CD4-positive, alpha-beta memory T cell (primary cell): ENCODE measurements around the gene GSTCD. TPM values are rescaled to one million over a fixed set of nuclear protein-coding genes. Genes with fewer than 3 reads are reported as not detected.

Experiments
- CTCF ChIA-PET: fragments of 350-600 bp; sonication (Branson Sonifier 250); formaldehyde crosslinking; loops from one replicate; lab custom pipeline; 2021; ENCODE audit warnings: inconsistent platforms; ENCODE audit not compliant: partially characterized antibody; lab: Charles Lee
- POLR2A ChIA-PET: fragments of 350-600 bp; sonication (Branson Sonifier 250); formaldehyde crosslinking; loops from one replicate; lab custom pipeline; 2021; ENCODE audit not compliant: partially characterized antibody; lab: Charles Lee
- DNase-seq, 5 donors: peaks; one replicate each; pipeline versions ENCODE4 v3.0.0 to v3.0.0-alpha.2; 2020 to 2022; ENCODE audit warnings: mixed read lengths in 1 of 5
- H3K27ac ChIP-seq: one replicate; pipeline ENCODE4 v1.7.0; 2013; ENCODE audit warnings: low read depth, low read length
- H3K27me3 ChIP-seq: 2 replicates; pipeline ENCODE4 v1.7.0; 2013; ENCODE audit warnings: mild to moderate bottlenecking, low read length, moderate library complexity; ENCODE audit not compliant: insufficient read depth
- H3K36me3 ChIP-seq: 2 replicates; pipeline ENCODE4 v1.7.0; 2013; ENCODE audit warnings: mild to moderate bottlenecking, low read length, moderate library complexity; ENCODE audit not compliant: insufficient read depth
- H3K4me1 ChIP-seq: 2 replicates; pipeline ENCODE4 v1.7.0; 2013; ENCODE audit warnings: mild to moderate bottlenecking, low read length, moderate library complexity; ENCODE audit not compliant: insufficient read depth
- H3K4me3 ChIP-seq, 2 donors: one replicate each; pipeline ENCODE4 v1.7.0; 2013; ENCODE audit warnings: low read length in 2 of 2, mild to moderate bottlenecking in 1 of 2
- H3K9me3 ChIP-seq, 2 donors: one replicate each; pipeline ENCODE4 v1.7.0; 2013; ENCODE audit warnings: low read length in 2 of 2, control low read depth in 1 of 2; ENCODE audit not compliant: control insufficient read depth in 1 of 2
- H3K27ac Mint-ChIP-seq, 7 donors: one replicate each; pipeline ENCODE4 v1.8.0; 2020 to 2021; ENCODE audit warnings: mixed read lengths in 7 of 7, mild to moderate bottlenecking in 6 of 7, inconsistent platforms in 3 of 7, moderate library complexity in 3 of 7
- H3K27me3 Mint-ChIP-seq, 2 donors: one replicate each; pipeline ENCODE4 v1.8.0; 2020 to 2021; ENCODE audit warnings: mixed read lengths in 2 of 2
- H3K36me3 Mint-ChIP-seq, 2 donors: one replicate each; pipeline ENCODE4 v1.8.0; 2020 to 2021; ENCODE audit warnings: mixed read lengths in 2 of 2, inconsistent platforms in 1 of 2, mild to moderate bottlenecking in 1 of 2
- H3K4me1 Mint-ChIP-seq, 4 donors: one replicate each; pipeline ENCODE4 v1.8.0; 2020 to 2021; ENCODE audit warnings: mixed read lengths in 4 of 4, mild to moderate bottlenecking in 1 of 4
- H3K4me3 Mint-ChIP-seq, 8 donors: one replicate each; pipeline ENCODE4 v1.8.0; 2020 to 2021; ENCODE audit warnings: mixed read lengths in 8 of 8, mild to moderate bottlenecking in 7 of 8, moderate library complexity in 6 of 8, inconsistent platforms in 3 of 8
- H3K9me3 Mint-ChIP-seq, 8 donors: one replicate each; pipeline ENCODE4 v1.8.0; 2020 to 2021; ENCODE audit warnings: mixed read lengths in 8 of 8, mild to moderate bottlenecking in 5 of 8, inconsistent platforms in 3 of 8, moderate library complexity in 1 of 8
- intact Hi-C: fragments of 100-400 bp; cut with micrococcal nuclease; formaldehyde crosslinking; loops from one replicate; pipeline ENCODE4 v1.15.1; 2023
- polyA plus RNA-seq, 2 donors: library from polyadenylated mRNA; unstranded; fragments of 300-500 nt; fragmentation: Illumina TruSeq; gene quantifications; one replicate each; pipeline ENCODE4 v1.2.3, GENCODE V29; 2021
- total RNA-seq, 2 experiments: library from RNA; stranded (reverse); gene quantifications; one replicate each; pipeline ENCODE4 v1.2.3, GENCODE V29; 2021

Gene GSTCD
- total and polyA plus RNA-seq, 4 experiments from 2014 or later, result 0.64 to 5.0 (median 3.8) TPM

DNA sequence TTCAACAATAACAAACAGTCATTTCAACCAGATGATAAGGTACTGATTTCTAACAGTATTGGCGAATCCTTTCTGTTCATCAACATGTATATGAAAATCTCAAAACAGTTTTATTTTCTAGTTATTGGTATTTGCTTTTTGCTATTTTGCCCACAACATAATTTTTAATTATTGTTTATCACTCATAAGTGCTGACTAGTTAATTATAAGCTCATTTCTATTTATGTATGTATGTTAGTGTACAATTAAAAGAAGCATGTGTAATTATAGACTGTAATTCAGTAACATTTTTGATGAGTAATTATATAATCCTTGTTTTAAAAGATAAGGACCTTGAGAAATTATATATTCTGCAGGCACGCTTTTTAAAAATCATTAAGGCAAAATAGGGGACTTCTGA, 119.5 kb downstream of the GSTCD start:
- H3K4me1 ChIP-seq, result no peaks in the 10 kb centered on the region
- ChIA-PET POLR2A (no interaction called here), CTCF (no interaction called here)
- no peaks in the 10 kb centered on the region for H3K27me3 Mint-ChIP-seq
- no peaks in the 10 kb centered on the region for H3K36me3 ChIP-seq
- DNase-seq, result no peak
- H3K27ac ChIP-seq, result no peak overlapping the region
- H3K4me3 Mint-ChIP-seq, result no peak overlapping the region
- H3K9me3 ChIP-seq, result no peaks in the 10 kb centered on the region
- intact Hi-C loops, result no loop called here
- H3K4me1 Mint-ChIP-seq, result no peaks in the 10 kb centered on the region
- H3K27ac Mint-ChIP-seq, result no peak overlapping the region
- peaks cover 0 to 3% (median 0%) of the 10 kb centered on the region in 8 donors for H3K9me3 Mint-ChIP-seq
- H3K36me3 Mint-ChIP-seq, result peaks cover 9 to 36% of the 10 kb centered on the region in 2 donors
- H3K4me3 ChIP-seq, result no peak overlapping the region
- H3K27me3 ChIP-seq, result no peaks in the 10 kb centered on the region

DNA sequence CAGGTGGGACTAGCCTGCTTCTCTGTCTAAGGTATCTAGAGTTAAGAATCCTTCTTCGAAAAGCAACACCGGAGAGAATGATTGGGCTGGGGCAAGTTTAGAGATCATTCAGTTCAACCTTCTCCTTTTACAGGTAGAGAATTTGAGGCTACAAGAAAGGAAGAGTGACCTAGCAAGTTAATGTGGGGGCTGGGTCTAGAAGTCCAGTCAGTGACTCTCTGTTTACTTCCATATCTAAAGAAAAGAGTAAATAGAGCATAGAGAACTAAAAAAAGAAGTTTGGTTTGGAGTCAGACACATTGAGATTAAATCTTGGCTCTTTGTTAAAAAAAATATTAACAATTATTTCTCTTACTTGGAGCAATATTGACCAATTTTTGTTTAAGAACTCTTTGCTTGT, 122.6 kb downstream of the GSTCD start:
- intact Hi-C loops, result no loop called here
- Mint-ChIP-seq H3K4me3 (no peak overlapping the region), H3K9me3 (peaks cover 0 to 3% (median 0%) of the 10 kb centered on the region in 8 donors), H3K36me3 (peaks cover 7 to 36% of the 10 kb centered on the region in 2 donors), H3K27me3 (no peaks in the 10 kb centered on the region), H3K27ac (no peak overlapping the region), H3K4me1 (no peaks in the 10 kb centered on the region)
- Histone ChIP-seq H3K27me3 (no peaks in the 10 kb centered on the region), H3K27ac (no peak overlapping the region), H3K9me3 (no peaks in the 10 kb centered on the region), H3K36me3 (no peaks in the 10 kb centered on the region), H3K4me3 (no peak overlapping the region), H3K4me1 (no peaks in the 10 kb centered on the region)
- CTCF ChIA-PET, result no interaction called here
- no peak for DNase-seq
- POLR2A ChIA-PET, result no interaction called here

DNA sequence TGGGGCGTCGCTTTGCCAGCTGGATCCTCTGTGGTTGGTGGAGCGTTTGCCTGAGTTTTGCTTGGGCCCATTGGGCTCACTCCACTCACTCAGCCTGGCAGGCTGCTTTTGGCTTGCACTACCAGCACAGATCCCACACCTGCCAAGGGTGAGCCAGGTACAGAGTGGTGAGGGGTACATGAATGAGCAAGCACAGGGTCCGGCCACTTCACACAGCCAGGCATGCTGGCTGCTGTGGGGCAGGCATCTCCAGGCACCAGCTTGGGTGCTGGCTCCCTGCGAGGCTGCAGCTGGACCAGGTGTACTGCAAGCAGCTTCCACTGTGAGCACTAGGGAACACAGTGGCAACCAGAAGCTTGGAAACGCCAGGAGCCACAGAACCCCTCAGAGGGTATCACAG, 126.6 kb downstream of the GSTCD start:
- Mint-ChIP-seq H3K36me3 (peaks cover 13 to 32% of the 10 kb centered on the region in 2 donors), H3K4me3 (no peak overlapping the region), H3K27ac (no peak overlapping the region), H3K27me3 (no peaks in the 10 kb centered on the region), H3K4me1 (no peaks in the 10 kb centered on the region), H3K9me3 (peaks cover 0 to 4% (median 0%) of the 10 kb centered on the region in 8 donors)
- Histone ChIP-seq H3K4me1 (no peaks in the 10 kb centered on the region), H3K4me3 (no peak overlapping the region), H3K27ac (no peak overlapping the region), H3K9me3 (no peaks in the 10 kb centered on the region), H3K36me3 (no peaks in the 10 kb centered on the region), H3K27me3 (no peaks in the 10 kb centered on the region)
- no peak for DNase-seq
- intact Hi-C loops, result no loop called here
- POLR2A ChIA-PET, result no interaction called here
- CTCF ChIA-PET, result no interaction called here

DNA sequence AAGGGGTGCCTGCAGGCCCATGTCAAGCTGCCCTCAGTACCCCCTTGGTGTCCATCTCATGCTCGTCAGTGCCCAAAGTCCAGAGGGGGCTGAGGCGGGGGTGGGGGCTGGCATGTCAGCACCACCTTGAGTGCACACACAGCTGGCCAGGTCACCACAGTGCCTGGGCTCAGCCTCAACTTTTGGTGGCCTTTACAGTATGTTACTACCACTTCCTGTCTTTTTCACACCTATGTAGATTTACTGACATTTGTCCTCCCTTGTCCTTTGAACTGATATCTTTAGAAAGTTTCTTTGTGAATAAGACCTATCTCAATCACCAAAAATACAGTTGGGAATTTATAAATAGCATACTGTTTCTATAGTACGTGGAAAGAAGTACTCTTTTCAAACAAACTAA, 128.0 kb downstream of the GSTCD start:
- H3K9me3 Mint-ChIP-seq, result peaks cover 0 to 4% (median 0%) of the 10 kb centered on the region in 8 donors
- ChIA-PET POLR2A (no interaction called here), CTCF (no interaction called here)
- no peak overlapping the region for H3K4me3 Mint-ChIP-seq
- H3K4me1 ChIP-seq, result no peaks in the 10 kb centered on the region
- H3K27me3 ChIP-seq, result no peaks in the 10 kb centered on the region
- H3K27ac ChIP-seq, result no peak overlapping the region
- peaks cover 13 to 34% of the 10 kb centered on the region in 2 donors for H3K36me3 Mint-ChIP-seq
- no peaks in the 10 kb centered on the region for H3K4me1 Mint-ChIP-seq
- H3K27ac Mint-ChIP-seq, result no peak overlapping the region
- no peaks in the 10 kb centered on the region for H3K9me3 ChIP-seq
- no peak for DNase-seq
- H3K36me3 ChIP-seq, result no peaks in the 10 kb centered on the region
- intact Hi-C loops, result no loop called here
- no peak overlapping the region for H3K4me3 ChIP-seq
- H3K27me3 Mint-ChIP-seq, result no peaks in the 10 kb centered on the region

DNA sequence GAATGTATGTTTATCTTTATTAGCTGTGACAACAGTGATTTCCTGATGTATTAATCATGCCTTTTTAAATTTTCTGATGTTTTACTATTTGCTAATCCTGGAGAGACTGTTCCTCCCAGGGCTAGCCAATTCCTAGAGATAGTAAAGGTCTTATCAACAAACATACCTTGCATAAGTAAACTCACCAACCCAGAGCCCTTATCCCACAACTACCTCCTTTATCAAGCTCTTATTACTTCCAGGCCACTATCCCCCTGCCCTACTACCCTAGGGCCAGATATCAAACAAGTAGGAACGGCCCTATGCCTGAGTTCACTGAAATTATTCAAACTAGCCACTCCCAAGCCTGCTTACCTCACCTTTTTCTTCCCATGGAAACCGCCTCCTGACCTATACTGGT, 128.5 kb downstream of the GSTCD start:
- no peak overlapping the region for H3K27ac Mint-ChIP-seq
- H3K36me3 ChIP-seq, result no peaks in the 10 kb centered on the region
- H3K27me3 Mint-ChIP-seq, result no peaks in the 10 kb centered on the region
- no peaks in the 10 kb centered on the region for H3K9me3 ChIP-seq
- no peaks in the 10 kb centered on the region for H3K4me1 Mint-ChIP-seq
- H3K9me3 Mint-ChIP-seq, result peaks cover 0 to 4% (median 0%) of the 10 kb centered on the region in 8 donors
- no peak overlapping the region for H3K4me3 ChIP-seq
- H3K27me3 ChIP-seq, result no peaks in the 10 kb centered on the region
- intact Hi-C loops, result no loop called here
- no peaks in the 10 kb centered on the region for H3K4me1 ChIP-seq
- H3K36me3 Mint-ChIP-seq, result peaks cover 13 to 34% of the 10 kb centered on the region in 2 donors
- H3K27ac ChIP-seq, result no peak overlapping the region
- DNase-seq, result no peak
- no peak overlapping the region for H3K4me3 Mint-ChIP-seq
- POLR2A ChIA-PET, result no interaction called here
- CTCF ChIA-PET, result no interaction called here

DNA sequence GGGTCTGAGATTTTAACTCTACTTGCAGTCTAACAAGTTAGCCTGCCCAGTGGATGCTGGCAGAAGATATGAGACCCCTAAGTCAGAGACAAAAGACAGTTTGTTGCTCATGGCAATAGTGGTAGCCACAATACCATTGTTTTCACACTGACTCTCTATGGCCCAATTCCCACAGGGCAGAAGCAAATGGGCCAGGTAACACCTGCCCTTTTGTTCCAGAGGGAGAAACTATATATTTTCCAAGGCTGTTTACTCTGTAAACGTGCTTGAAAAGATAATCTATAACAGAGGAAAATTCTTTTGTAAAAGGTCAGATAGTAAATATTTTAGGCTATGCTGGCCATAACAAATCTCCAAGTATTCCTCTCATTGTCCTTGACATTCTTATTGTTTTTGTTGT, 129.5 kb downstream of the GSTCD start:
- no peak overlapping the region for H3K27ac Mint-ChIP-seq
- Histone ChIP-seq H3K4me1 (no peaks in the 10 kb centered on the region), H3K27me3 (no peaks in the 10 kb centered on the region), H3K27ac (no peak overlapping the region), H3K4me3 (no peak overlapping the region), H3K9me3 (no peaks in the 10 kb centered on the region), H3K36me3 (no peaks in the 10 kb centered on the region)
- H3K4me3 Mint-ChIP-seq, result no peak overlapping the region
- CTCF ChIA-PET, result interaction anchor here (0.6 kb wide), 1 partner anchor 49 kb away, joined by 3 read pairs; no protein-coding TSS in a partner anchor
- H3K4me1 Mint-ChIP-seq, result no peaks in the 10 kb centered on the region
- POLR2A ChIA-PET, result no interaction called here
- peaks cover 0 to 4% (median 0%) of the 10 kb centered on the region in 8 donors for H3K9me3 Mint-ChIP-seq
- DNase-seq, result no peak
- intact Hi-C loops, result no loop called here
- peaks cover 13 to 32% of the 10 kb centered on the region in 2 donors for H3K36me3 Mint-ChIP-seq
- H3K27me3 Mint-ChIP-seq, result no peaks in the 10 kb centered on the region

DNA sequence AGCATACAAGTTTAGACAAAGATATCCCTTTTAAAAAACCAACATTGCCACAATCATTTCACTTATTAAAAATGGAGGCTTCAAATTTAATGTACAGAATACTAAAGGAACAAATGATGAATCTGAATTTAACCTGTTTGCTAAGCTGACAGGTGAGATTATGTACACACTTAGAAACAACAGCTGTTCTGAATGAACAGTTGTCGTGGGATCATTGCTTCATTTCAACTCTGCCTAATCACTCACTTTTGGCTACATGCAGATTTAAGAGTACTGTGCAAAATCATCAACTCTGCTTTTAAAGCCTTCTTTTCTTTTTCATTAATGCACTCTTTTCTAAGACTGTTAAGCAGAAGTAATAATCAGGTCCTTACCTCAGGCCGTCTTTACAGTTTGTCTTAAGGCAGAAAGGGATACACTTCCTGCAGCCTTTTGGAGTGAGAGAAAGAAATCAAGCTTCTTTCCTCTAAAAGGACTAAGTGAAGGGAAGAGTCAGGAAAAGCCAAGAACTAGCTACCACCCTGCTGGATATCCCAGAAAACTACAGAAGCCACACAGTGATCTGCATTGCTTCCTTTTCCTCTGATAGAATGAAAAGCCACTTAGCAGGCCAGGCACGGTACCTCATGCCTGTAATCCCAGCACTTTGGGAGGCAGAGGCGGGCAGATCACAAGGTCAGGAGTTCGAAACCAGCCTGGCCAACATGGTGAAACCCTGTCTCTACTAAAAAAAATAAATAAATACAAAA, 132.0 kb downstream of the GSTCD start:
- no peaks in the 10 kb centered on the region for H3K9me3 ChIP-seq
- no peak overlapping the region for H3K27ac ChIP-seq
- H3K4me1 ChIP-seq, result no peaks in the 10 kb centered on the region
- DNase-seq, result no peak
- intact Hi-C loops, result no loop called here
- no peak overlapping the region for H3K27ac Mint-ChIP-seq
- no peaks in the 10 kb centered on the region for H3K27me3 ChIP-seq
- H3K36me3 Mint-ChIP-seq, result peaks cover 15 to 43% of the 10 kb centered on the region in 2 donors
- peaks cover 0 to 6% (median 0%) of the 10 kb centered on the region in 8 donors for H3K9me3 Mint-ChIP-seq
- no peaks in the 10 kb centered on the region for H3K27me3 Mint-ChIP-seq
- H3K4me1 Mint-ChIP-seq, result no peaks in the 10 kb centered on the region
- no peaks in the 10 kb centered on the region for H3K36me3 ChIP-seq
- POLR2A ChIA-PET, result no interaction called here
- no peak overlapping the region for H3K4me3 ChIP-seq
- no peak overlapping the region for H3K4me3 Mint-ChIP-seq
- CTCF ChIA-PET, result no interaction called here
